Thyroid gland (tissue), 4 donors: ENCODE data around the gene SNX21.

Source experiments
- POLR2A ChIP-seq, 2 donors: fragments of 450-650 bp; IDR thresholded peaks; one replicate each; pipeline ENCODE4 v1.6.1; 2017; ENCODE audit warnings: antibody characterized with exemption in 2 of 2, mild to moderate bottlenecking in 2 of 2, moderate library complexity in 1 of 2
- TF ChIP-seq, protein P1 (sequence below), 6 experiments: fragments of 200-600 bp in 3 of 6; fragments of 450-650 bp in 3 of 6; sonication (generic) in 3 of 6; IDR thresholded peaks; one replicate each; pipeline ENCODE4 v1.5.1; 2016 to 2019; ENCODE audit warnings: antibody characterized with exemption in 6 of 6, mild to moderate bottlenecking in 2 of 6, inconsistent platforms in 1 of 6, moderate library complexity in 1 of 6

DNA sequence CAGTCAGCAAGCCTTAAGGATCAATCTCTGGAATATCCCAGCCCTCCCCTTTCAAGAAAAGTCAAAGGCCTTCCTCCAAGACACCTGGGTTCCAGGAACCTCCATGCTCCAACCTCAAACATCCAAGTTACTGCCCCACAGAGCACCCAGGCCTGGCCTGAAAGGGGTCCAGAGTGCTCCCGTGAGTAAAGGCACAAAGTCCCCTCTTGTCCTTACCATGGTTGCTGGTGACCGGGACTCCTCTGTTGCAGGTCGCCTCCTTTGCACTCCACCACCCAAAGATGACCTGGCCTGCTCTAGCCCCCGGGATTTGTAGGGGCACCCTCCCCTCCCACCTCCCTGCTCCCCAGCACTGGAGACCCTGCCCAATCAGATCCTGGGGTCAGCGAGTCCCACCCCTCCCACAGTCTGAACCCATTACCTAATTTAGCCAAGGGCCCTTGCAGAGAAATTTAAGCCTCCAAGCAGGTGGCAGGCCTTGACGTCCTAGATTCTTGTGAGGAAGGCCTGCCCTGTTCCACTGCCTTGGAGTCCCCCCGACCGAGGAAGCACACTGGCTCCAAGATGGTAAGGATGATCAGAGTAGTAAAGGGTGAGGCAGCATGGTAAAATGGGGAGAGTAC is 6.5 kb upstream of the SNX21 start, which contains the start of gene TNNC2:
- TF ChIP-seq POLR2A (IDR thresholded peaks at IDR 0.05), result no peak
- TF ChIP-seq, protein P1, sequence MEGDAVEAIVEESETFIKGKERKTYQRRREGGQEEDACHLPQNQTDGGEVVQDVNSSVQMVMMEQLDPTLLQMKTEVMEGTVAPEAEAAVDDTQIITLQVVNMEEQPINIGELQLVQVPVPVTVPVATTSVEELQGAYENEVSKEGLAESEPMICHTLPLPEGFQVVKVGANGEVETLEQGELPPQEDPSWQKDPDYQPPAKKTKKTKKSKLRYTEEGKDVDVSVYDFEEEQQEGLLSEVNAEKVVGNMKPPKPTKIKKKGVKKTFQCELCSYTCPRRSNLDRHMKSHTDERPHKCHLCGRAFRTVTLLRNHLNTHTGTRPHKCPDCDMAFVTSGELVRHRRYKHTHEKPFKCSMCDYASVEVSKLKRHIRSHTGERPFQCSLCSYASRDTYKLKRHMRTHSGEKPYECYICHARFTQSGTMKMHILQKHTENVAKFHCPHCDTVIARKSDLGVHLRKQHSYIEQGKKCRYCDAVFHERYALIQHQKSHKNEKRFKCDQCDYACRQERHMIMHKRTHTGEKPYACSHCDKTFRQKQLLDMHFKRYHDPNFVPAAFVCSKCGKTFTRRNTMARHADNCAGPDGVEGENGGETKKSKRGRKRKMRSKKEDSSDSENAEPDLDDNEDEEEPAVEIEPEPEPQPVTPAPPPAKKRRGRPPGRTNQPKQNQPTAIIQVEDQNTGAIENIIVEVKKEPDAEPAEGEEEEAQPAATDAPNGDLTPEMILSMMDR (IDR thresholded peaks at IDR 0.05), result no peak
